ENCODE measurements around the gene FCAMR. TPM values are rescaled to one million over a fixed set of nuclear protein-coding genes. Genes with fewer than 3 reads are reported as not detected.

The FCAMR gene
- total and polyA plus RNA-seq, 2 of the 4 experiments (the other 2 are of a cell fraction): not detected

DNA sequence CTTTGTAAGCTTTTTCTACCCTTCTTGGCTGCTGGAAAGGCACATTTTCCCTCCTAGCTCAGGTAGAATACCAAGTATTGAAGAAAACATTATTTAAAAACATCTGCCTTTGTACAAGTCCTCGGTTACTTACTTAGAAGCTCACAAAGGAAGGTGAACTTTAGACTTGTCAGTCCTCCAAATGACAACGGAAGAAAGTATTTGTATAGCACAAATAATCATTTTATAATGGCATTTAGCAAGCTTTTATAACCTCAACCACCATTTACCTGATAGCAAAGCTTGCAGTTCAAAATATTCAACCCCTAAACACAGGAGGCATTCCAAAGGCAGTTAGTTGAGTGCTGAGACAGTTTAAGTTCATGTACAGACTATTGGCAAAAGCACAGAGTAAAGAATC lies 2.5 kb upstream of the FCAMR start:
- POLR2A ChIA-PET (ENCODE audit: unreplicated experiment): interaction anchor here (0.6 kb wide), 1 partner anchor 54 kb away, joined by 4 read pairs; no protein-coding TSS in a partner anchor
- Histone ChIP-seq H2AK9ac (replicated peaks; ENCODE audit: low read depth, low read length, poor library complexity) (no peak overlapping the region), H3K79me1 (ENCODE audit: low read depth in 1 of 2, low read length in 2 of 2) (no peaks in the 10 kb centered on the region), H3K23ac (ENCODE audit: low read depth, low read length) (no peak overlapping the region), H3K27ac (ENCODE audit: insufficient read depth, low read length) (no peak overlapping the region), H3K9me3 (ENCODE audit: control insufficient read depth, insufficient read depth, low read length) (no peaks in the 10 kb centered on the region), H4K20me1 (ENCODE audit: insufficient read depth, low read length) (no peaks in the 10 kb centered on the region), H2BK5ac (ENCODE audit: low read depth, low read length, poor library complexity, severe bottlenecking) (no peak overlapping the region), H3K4me2 (ENCODE audit: low read depth, low read length) (no peak overlapping the region), H2BK120ac (ENCODE audit: low read depth, low read length) (no peak overlapping the region), H2AK5ac (ENCODE audit: low read depth, low read length) (no peak overlapping the region), H3K9ac (ENCODE audit: low read depth, low read length) (no peak overlapping the region), H4K91ac (ENCODE audit: insufficient read depth, low read depth, low read length) (no peak overlapping the region), H3K4ac (ENCODE audit: low read depth, low read length) (no peak overlapping the region), H3K14ac (replicated peaks; ENCODE audit: low read depth, low read length) (no peak overlapping the region), H3K27me3 (ENCODE audit: control insufficient read depth, insufficient read depth, low read length) (peaks cover 52% of the 10 kb centered on the region), H2BK20ac (ENCODE audit: low read depth, low read length) (no peak overlapping the region), H3K9me1 (ENCODE audit: insufficient read depth, low read length) (0 out of 2 replicates have a peak, but pooled peaks cover 2% of the 10 kb centered on the region), H4K8ac (ENCODE audit: low read depth in 2 of 2, low read length in 2 of 2) (no peak overlapping the region), H3K36me3 (ENCODE audit: control insufficient read depth, insufficient read depth, low read length) (no peaks in the 10 kb centered on the region), H2AFZ (replicated peaks; ENCODE audit: low read length, poor library complexity) (no peak overlapping the region), H3K18ac (ENCODE audit: low read depth, low read length) (no peak overlapping the region), H3K4me1 (ENCODE audit: control insufficient read depth, insufficient read depth, low read length) (no peaks in the 10 kb centered on the region), H3K56ac (ENCODE audit: extremely low read depth, insufficient read depth, low read length) (no peak overlapping the region), H4K5ac (ENCODE audit: low read depth, low read length) (no peak overlapping the region), H2BK15ac (ENCODE audit: low read depth, low read length) (no peak overlapping the region), H3K4me3 (ENCODE audit: insufficient read depth, low read depth, low read length) (no peak overlapping the region)
- BruUV-seq (replicated peaks): no TSS peak
- WGBS, 2 experiments (ENCODE audit: extremely low coverage in 2 of 2, insufficient read length in 1 of 2): no CpG with 5 or more reads among the region's 2 CpGs
- dilution Hi-C loops (cut with HindIII; ENCODE audit: low sequenced_read_pairs, unreplicated experiment) (no loop called here), intact Hi-C loops (cut with micrococcal nuclease) (no loop called here), in situ Hi-C loops (cut with MboI; ENCODE audit: low sequenced_read_pairs) (no loop called here)
- no peak for DNase-seq
- no peak for ATAC-seq (ENCODE audit: low read depth)
- TF ChIP-seq, protein P1, sequence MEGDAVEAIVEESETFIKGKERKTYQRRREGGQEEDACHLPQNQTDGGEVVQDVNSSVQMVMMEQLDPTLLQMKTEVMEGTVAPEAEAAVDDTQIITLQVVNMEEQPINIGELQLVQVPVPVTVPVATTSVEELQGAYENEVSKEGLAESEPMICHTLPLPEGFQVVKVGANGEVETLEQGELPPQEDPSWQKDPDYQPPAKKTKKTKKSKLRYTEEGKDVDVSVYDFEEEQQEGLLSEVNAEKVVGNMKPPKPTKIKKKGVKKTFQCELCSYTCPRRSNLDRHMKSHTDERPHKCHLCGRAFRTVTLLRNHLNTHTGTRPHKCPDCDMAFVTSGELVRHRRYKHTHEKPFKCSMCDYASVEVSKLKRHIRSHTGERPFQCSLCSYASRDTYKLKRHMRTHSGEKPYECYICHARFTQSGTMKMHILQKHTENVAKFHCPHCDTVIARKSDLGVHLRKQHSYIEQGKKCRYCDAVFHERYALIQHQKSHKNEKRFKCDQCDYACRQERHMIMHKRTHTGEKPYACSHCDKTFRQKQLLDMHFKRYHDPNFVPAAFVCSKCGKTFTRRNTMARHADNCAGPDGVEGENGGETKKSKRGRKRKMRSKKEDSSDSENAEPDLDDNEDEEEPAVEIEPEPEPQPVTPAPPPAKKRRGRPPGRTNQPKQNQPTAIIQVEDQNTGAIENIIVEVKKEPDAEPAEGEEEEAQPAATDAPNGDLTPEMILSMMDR (conservative IDR thresholded peaks at IDR 0.05; ENCODE audit: low read depth, low read length): no peak
- CTCF ChIA-PET: interaction anchor here (1.6 kb wide), 1 partner anchor 9 kb away, joined by 12 read pairs; no protein-coding TSS in a partner anchor

Data from IMR-90 (cell line).